Left forelimb (tissue), 1 donor: ENCODE data around the gene SCCPDH.
"Not testable (repeated sequence)": the region's sequence is repeated elsewhere in the genome, so short reads cannot be mapped to it uniquely, and the experiment has no call there.

ENCODE experiments used
- DNase-seq: peaks from one replicate; pipeline ENCODE4 v3.0.0-alpha.2; 2018; ENCODE audit warnings: low spot score

SCCPDH gene

DNA sequence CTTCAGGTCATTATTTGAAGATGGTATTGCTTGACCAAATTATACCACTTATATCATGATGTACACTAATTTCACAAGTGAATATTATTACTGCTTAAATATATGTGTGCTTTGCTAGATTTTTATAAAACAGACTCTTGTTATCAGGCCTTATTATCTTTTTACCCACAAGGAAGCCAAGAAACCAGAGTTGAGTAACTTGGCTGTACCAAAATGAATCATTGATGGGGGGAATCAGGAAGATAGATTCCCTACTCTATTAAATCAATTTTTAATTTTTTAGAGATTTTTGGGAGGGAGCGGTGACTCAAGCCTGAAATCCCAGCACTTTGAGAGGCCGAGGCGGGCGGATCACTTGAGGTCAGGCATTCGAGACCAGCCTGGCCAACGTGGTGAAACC is 16.0 kb upstream of the SCCPDH start:
- no peak for DNase-seq

DNA sequence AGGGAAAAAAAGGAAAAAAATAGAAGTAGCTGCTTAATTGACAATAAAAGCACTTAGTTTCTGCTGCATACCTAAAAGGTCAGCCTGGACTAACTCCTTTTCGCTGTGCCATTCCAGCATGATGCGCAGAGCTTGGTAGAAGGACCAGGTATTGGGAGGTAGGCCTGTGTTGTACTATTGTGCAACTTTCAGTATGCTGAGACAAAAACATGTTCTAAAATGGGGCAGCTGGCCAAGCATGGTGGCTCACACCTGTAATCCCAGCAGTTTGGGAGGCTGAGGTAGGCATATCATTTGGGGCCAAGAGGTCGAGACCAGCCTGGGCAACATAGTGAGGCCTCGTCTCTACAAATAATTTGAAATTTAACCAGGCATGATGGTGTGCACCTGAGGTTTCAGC is 15.0 kb upstream of the SCCPDH start:
- DNase-seq: no peak

DNA sequence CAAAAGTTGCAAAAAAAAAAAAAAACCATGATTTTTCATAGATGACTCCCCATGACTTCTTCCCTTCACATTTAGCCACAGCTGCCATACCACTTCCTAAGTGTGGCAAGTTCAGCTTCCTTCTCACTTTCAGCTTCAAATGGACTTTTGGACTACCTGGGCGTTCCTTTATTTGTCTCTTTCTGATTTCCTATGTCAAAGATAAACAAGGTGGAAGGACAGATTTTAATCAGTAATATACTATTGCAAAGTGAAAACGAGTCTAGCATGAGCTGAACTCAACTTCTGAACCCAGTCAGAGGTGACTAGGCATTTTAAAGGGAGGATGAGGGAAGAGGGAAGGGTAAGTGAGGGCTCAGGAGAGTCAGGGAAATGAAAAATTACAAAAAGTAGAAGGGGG is 14.4 kb upstream of the SCCPDH start:
- DNase-seq: no peak

DNA sequence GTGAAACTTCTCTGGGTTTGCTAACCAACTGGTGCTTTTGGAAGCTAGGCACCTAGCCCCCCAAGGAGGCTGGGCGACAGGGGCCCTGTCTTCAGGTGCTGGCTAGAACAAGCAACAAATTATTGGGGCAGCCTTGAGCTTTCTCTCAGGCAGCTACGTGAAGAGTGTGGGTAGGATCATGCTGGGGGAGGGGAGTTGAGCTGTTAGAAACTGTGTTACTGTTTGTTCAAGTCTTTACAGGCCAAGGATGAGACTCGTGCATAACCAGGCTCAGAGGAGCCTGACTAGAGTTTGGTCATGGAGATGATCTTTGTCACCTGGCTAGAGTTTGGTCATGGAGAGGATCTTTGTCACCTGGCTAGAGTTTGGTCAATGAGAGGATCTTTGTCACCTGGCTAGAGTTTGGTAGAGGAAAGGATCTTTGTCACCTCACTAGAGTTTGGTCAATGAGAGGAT is 12.6 kb upstream of the SCCPDH start:
- DNase-seq: no peak

DNA sequence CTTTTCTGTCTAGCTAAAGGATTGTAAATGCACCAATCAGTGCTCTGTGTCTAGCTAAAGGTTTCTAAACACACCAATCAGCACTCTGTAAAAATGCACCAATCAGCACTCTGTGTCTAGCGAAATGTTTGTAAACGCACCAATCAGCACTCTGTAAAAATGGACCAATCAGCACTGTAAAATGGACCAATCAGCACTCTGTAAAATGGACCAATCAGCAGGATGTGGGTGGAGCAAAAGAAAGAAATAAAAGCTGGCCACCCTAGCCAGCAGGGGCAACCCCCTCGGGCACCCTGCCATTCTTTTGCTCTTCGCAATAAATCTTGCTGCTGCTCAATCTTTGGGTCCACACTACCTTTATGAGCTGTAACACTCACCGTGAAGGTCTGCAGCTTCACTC is 11.8 kb upstream of the SCCPDH start:
- DNase-seq: not testable (repeated sequence)

GRCh38 chr1:246719361-246719760 is 4.8 kb upstream of the SCCPDH start:
- DNase-seq: not testable (repeated sequence)

- DNase-seq: not testable (repeated sequence)
These were observed 3.4 kb upstream of the SCCPDH start for GRCh38 chr1:246720814-246721213.

DNA sequence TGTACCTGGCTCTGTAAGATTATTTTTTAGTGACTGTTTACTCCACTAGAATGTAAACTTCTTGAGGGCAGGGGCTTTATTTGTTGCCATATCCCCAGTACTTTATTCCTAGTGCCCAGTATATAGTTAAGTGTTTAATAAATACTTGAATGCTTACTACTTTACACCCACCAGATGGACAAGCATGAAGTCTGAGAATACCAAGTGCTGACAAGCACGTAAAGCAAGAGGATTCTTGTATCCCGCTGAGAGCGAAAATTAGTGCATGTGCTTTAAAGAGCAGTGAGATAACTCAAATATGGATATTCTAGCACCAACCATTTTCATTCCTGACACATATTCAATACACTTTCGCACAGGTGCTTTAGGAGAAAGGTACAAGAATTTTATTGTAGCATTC is 1.5 kb upstream of the SCCPDH start:
- DNase-seq: no peak

DNA sequence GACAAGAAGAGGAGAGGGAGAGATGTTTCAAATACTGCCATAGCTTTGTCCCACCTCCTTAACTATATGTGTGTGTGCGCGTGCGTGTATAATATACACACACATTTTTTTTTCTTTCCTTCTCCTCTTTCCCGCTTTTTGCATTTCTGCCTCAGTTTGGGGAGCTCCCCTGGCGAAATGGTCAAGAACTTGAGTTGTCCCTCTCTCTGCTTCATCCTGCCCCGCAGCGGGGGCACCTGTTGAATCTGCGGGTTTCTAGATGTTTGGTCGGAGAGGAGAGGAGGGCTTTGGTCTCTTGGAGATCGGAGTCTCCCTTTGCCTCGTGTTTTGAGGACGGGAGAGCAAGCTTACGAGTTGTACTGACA is 504 bp downstream of the SCCPDH start:
- peak; percentile 69 for DNase-seq

DNA sequence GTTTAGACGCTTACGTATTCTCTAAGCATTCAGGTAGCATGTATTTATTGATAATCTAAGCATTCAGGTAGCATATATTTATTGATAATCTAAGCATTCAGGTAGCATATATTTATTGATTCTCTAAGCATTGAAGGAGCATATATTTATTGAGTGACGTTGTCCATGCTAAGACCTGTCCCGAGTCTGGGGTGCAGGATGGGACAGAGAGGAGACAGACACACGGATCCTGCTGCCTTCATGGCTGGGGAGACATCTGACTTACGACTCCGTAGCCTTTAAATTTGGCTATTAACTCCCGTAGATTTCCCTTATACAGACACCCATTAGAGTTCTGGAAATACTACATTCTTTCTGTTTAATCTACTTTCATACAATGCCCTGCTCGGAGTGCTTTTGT is 982 bp downstream of the SCCPDH start:
- no peak for DNase-seq

GRCh38 chr1:246726255-246726679 is 2.1 kb downstream of the SCCPDH start:
- DNase-seq: no peak

DNA sequence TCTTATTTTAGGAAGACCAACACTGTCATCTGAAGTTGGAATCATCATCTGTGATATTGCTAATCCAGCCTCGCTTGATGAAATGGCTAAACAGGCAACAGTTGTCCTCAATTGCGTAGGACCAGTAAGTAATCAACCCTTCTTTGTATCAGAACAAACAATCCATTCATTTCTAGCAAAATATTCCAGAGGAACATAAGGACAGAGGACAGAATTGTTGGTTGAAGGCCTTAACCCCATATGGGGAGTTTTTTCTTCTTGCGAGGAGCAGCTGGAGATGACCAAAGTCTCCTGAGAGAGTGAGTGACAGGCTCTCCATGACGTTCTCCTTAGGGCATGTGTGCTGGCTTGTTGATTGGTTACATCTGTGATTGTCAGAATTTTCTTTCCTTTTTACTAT is 2.7 kb downstream of the SCCPDH start:
- DNase-seq: no peak

GRCh38 chr1:246727594-246727993 is 3.4 kb downstream of the SCCPDH start:
- no peak for DNase-seq

DNA sequence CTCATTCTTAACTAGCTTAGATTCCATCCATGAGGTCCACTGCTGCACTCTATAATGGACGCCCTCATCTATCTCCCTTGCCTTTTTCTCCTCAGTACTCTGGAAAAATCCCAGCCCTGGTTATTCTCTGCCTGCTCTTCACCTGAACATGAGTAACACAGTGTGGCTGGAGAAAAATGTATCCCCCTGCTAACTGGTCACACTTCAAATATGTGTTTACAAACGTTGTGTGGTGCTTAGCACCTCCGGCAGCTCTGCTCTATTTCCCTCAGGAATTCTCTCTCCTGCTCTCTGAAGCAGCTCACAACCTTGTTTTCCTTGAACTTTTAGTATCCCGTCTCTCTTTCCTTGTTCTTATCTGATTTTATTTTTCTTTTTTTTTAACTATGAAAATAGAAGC is 4.1 kb downstream of the SCCPDH start:
- DNase-seq: no peak

DNA sequence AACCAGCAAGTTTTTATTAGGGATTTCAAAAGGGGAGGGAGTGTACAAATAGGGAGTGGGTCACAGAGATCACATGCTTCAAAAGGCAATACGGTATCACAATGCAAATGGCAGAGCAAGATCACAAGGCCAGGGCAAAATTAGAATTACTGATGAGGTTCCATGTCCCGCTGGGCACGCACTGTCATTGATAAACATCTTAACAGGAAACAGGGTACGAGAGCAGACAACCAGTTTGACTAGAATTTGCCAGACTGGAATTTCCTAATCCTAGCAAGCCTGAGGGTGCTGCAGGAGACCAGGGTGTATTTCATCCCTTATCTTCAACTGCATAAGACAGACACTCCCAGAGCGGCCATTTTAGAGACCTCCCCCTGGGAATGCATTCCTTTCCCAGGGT is 4.8 kb downstream of the SCCPDH start:
- DNase-seq: not testable (repeated sequence)

DNA sequence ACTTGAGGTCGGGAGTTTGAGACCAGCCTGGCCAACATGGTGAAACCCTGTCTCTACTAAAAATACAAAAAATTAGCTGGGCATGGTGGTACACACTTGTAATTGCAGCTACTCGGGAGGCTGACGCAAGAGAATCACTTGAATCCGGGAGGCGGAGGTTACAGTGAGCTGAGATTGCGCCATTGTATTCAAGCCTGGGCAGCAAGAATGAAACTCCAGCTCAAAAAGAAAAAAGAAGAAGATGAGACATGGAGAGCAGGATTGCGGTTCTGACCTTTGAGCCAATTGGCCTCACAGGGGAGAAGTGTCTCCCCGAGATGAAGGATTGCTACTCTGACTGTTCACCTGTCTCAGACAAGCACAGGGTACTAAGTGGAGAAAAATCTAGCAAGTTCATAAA is 6.6 kb downstream of the SCCPDH start:
- DNase-seq: no peak

DNA sequence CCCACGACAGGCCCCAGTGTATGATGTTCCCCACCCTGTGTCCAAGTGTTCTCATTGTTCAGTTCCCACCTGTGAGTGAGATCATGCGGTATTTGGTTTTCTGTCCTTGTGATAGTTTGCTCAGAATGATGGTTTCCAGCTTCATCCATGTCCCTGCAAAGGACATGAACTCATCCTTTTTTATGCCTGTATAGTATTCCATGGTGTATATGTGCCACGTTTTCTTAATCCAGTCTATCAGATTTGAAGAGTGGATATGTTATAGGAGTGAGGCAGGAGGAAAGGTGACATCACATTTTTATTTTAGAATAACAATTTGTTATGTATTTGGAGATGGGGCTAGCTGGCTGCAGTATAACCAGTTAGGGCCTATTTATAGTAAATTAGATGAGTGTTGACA is 7.7 kb downstream of the SCCPDH start:
- not testable (repeated sequence) for DNase-seq

DNA sequence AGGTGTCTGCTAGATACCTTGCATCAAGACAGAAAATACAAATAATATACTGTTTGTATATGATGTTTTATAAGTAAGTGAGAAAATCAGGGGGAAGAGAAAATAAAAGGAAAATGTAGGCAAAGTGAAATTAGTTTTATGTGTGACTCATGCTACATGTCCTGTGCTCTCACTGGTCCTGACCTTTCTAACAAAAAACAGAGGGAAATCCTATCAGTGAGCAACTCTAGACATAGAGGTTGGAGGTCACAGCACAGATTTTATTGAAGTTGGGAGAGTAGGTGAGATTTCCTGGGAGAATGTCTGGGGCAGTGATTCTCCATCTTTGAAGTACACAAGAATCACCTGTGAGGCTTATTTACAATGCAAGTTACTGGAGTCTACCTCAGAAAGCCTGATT is 9.5 kb downstream of the SCCPDH start:
- no peak for DNase-seq

DNA sequence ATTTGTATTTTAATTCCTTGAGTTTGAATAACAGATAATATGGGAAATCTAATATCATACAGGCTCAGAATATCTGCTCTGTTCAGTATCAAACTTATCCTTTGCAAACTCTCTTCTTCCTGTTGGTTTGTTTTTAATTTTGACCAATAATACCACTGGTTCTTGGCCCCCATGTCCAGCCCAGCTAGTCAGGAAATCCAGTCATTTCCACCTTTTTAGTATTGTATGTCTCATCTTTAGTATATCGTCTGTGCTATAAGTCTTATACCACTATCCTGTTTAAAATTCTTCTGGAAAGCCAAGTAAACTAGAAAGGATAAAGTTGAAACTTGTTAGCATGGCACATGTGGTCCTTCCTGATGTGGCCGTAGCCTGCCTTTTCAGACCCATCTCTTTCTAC is 10.7 kb downstream of the SCCPDH start:
- DNase-seq: no peak

DNA sequence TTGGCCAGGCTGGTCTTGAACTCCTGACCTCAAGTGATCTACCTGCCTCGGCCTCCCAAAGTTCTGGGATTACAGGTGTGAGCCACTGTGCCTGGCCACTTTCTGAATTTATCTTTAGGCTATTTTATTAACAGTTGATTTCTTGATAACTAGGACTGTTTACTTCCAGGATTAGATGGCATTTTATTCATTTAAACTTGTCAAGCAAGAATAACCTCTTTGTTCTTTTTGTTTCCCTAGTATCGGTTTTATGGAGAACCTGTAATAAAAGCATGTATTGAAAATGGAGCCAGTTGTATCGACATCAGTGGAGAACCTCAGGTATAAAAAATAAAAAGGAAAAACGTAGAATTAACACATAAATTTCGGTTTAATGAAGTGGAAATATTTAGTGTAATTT is 11.5 kb downstream of the SCCPDH start:
- DNase-seq: no peak

GRCh38 chr1:246742396-246742795 is 18.2 kb downstream of the SCCPDH start:
- no peak for DNase-seq

DNA sequence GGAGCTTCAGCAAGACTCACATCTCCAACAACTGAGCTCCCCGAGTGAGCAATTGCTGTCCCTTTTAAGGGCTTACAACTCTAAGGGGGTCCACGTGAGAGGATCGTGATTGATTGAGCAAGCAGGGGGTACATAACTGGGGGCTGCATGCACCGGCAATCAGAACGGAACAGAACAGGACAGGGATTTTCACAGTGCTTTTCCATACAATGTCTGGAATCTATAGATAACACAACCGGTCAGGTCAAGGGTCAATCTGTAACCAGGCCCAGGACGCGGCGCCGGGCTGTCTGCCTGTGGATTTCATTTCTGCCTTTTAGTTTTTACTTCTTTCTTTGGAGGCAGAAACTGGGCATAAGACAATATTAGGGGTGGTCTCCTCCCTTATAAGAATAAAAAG is 21.9 kb downstream of the SCCPDH start:
- not testable (repeated sequence) for DNase-seq

DNA sequence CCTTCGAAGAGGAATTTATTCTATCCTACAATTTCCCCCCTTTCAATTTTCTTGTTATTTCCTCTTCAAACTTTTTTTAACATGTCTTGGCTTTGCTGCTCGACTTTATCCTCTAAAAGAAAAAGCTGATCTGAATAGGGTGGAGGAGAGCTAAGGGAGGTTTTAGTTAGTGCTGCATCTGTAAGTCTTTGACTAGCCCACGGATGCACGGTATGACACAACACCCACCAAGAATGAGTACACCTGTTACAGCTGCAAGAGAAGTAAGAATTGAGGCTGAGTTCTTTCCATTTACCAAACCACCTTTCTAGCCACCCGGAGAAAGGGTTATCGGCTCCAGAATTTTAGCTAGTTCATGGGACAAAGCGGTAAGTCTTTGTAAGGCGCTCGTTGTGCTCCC is 23.8 kb downstream of the SCCPDH start:
- no peak for DNase-seq

DNA sequence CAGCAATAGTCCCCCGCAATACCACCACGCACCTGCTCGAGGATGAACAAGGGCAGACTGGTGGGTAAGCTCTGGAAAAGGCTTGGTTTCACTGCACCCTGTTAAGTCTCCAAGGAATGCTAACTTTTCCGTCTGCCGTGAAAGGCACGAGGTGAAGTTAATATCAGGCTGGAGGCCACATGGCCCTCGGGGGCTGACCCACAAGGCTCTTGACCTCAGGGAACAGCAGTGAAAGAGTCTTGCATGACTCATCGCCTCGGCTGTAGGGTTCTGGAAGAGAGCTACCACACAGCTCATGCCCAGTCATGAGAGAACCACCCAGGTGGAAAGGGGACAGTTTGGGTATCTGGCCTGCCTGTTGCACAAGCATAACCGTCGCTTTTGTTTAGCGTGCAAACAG is 24.7 kb downstream of the SCCPDH start:
- no peak for DNase-seq

DNA sequence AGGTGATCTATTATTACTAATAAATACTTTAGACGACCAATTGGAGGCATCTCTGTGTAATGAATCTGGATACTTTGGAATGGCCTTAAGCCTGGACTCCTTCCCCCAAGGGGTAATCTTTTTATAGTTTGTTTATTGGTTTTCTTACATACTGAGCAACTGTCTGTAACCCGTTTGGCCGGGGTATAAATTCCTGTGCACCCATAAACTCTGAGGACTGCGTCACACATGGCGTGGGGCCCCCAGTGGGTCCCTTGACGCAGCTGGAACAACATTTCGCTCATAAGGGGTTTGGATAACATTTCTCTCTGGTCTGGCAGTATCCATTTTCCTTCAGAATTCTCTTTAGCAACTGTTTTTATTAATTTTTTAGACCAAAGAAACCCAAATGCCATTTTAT is 26.5 kb downstream of the SCCPDH start:
- no peak for DNase-seq
